Measurements from ENCODE around the gene OSBPL1A. TPM values are rescaled to one million over a fixed set of nuclear protein-coding genes. Genes with fewer than 3 reads are reported as not detected.
A peak's percentile ranks its signal among the peaks of the same experiment; 100 is the strongest.

The OSBPL1A gene
- total and polyA plus RNA-seq, 2 of the 8 experiments (the other 6 are each of a cell fraction or from before 2014, with no cell fraction given): 53.2 to 74.9 TPM

DNA sequence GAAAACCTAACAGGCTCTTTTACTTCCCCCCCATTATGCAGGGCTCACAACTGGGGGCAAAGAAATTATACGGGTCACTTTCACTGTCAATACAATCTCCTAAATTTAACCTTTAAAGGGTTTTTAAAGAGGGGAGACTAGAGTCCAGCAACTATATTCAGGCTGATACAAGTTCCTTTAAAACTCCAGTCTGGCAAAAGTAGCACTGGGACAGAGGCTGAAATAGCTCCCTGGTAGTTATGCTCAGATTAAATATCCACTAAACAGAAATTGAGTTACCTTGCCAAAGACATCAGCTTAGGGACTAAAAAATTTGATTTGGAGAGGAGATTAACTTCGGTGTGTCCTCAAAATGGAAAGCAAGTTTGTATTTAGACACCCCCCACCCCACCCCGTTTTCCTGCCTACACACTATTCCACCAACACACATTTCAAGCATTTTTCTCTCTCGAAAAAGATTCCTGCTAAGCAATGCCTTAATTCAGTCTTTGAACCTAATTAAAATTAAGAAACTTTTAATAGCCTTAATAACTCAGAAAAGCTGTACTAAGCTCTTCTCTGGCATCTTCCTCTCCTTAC is 127.2 kb downstream of the OSBPL1A start:
- peak overlapping the region; percentile 75 to 90 (median 84); a peak in 7 of 8 replicates for H3K4me3 ChIP-seq (ENCODE audit: extremely low read depth in 1 of 4, insufficient read depth in 2 of 4, low read depth in 3 of 4, low read length in 4 of 4)
- peak overlapping the region; percentile 76 to 78 for H3K4me2 ChIP-seq (ENCODE audit: insufficient read depth in 1 of 2, low read depth in 2 of 2, low read length in 2 of 2)
- H2BK20ac ChIP-seq (ENCODE audit: low read length): no peak overlapping the region
- H4K5ac ChIP-seq (ENCODE audit: insufficient read length, low read depth, low read length): no peak overlapping the region
- ChIA-PET POLR2A (ENCODE audit: partially characterized antibody) (interaction anchor here (0.6 to 2.4 kb wide), 8 partner anchors 9 to 156 kb away, joined by 3 to 12 read pairs (median 4); partner anchors contain the start of genes CABYR and IMPACT), CTCF (ENCODE audit: partially characterized antibody) (interaction anchor here (0.9 to 1.6 kb wide), 3 partner anchors 10 to 218 kb away, joined by 3 to 4 read pairs (median 4); no protein-coding TSS in a partner anchor)
- no peak overlapping the region for H3K23ac ChIP-seq (ENCODE audit: insufficient read length)
- WGBS, 2 experiments (ENCODE audit: extremely low coverage in 1 of 2, insufficient coverage in 1 of 2, insufficient read length in 1 of 2, insufficient replicate concordance in 2 of 2, low coverage in 1 of 2, low lambda C conversion rate in 2 of 2, missing lambda C conversion rate in 1 of 2): 31% methylated on average over 4 of the region's 4 CpGs; no CpG with 5 or more reads in 1 of the 2 experiments
- no peak for DNase-seq (ENCODE audit: low read depth in 1 of 2, low spot score in 2 of 2)
- peak overlapping the region in 1 of 4 experiments; percentile 87; a peak in 2 of 7 replicates for H3K9ac ChIP-seq (replicated peaks in 1 of 4; ENCODE audit: extremely low read depth in 1 of 4, low read depth in 3 of 4, low read length in 3 of 4)
- no peaks in the 10 kb centered on the region for H3K36me3 ChIP-seq (ENCODE audit: control insufficient read depth in 2 of 4, insufficient read depth in 4 of 4, low read length in 3 of 4)
- H3K4me1 ChIP-seq (replicated peaks in 1 of 4; ENCODE audit: control insufficient read depth in 3 of 4, insufficient read depth in 4 of 4, low read length in 3 of 4): peaks cover 2 to 16% (median 10%) of the 10 kb centered on the region in 4 experiments; a peak in 5 of 7 replicates
- peaks cover 9% of the 10 kb centered on the region for H3K23me2 ChIP-seq (ENCODE audit: low read depth, low read length)
- no peaks in the 10 kb centered on the region for H4K20me1 ChIP-seq (replicated peaks in 1 of 2; ENCODE audit: control insufficient read depth in 1 of 2, insufficient read depth in 2 of 2, low read length in 2 of 2)
- peaks cover 0 to 42% of the 10 kb centered on the region in 2 experiments; a peak in 3 of 4 replicates for H3K79me2 ChIP-seq (ENCODE audit: control insufficient read depth in 1 of 2, insufficient read depth in 2 of 2, low read length in 2 of 2)
- no peaks in the 10 kb centered on the region for H3K9me3 ChIP-seq (ENCODE audit: insufficient read depth in 2 of 2, low read depth in 1 of 2, low read length in 1 of 2)
- no peak overlapping the region for H3K14ac ChIP-seq (ENCODE audit: insufficient read length)
- no peak overlapping the region for H2AK5ac ChIP-seq (ENCODE audit: low read depth, low read length)
- no peak overlapping the region for H2BK12ac ChIP-seq (ENCODE audit: low read depth, low read length)
- no peaks in the 10 kb centered on the region for H3K27me3 ChIP-seq (replicated peaks in 1 of 4; ENCODE audit: control insufficient read depth in 3 of 4, extremely low read depth in 1 of 4, insufficient read depth in 3 of 4, low read length in 3 of 4)
- H3K4ac ChIP-seq (replicated peaks; ENCODE audit: insufficient read length, low read depth, low read length): no peak overlapping the region
- no peak overlapping the region for H2BK120ac ChIP-seq (replicated peaks; ENCODE audit: low read depth, low read length)
- no peak overlapping the region; the same call in 1 of the 2 replicates for H3K18ac ChIP-seq (ENCODE audit: extremely low read depth, low read length)
- H3K79me1 ChIP-seq (ENCODE audit: low read depth, low read length): peaks cover 6% of the 10 kb centered on the region
- H4K91ac ChIP-seq (replicated peaks; ENCODE audit: insufficient read length, low read length): no peak overlapping the region
- no peak for TF ChIP-seq ASH2L (IDR thresholded peaks at IDR 0.05; ENCODE audit: low read length)
- no peak for TF ChIP-seq BRCA1 (IDR thresholded peaks at IDR 0.05; ENCODE audit: low read depth, low read length)
- no peak for TF ChIP-seq CTBP2 (IDR thresholded peaks at IDR 0.05; ENCODE audit: borderline replicate concordance, insufficient read depth, insufficient read length, low read length)
- TF ChIP-seq, protein P1, sequence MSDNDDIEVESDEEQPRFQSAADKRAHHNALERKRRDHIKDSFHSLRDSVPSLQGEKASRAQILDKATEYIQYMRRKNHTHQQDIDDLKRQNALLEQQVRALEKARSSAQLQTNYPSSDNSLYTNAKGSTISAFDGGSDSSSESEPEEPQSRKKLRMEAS (IDR thresholded peaks at IDR 0.05): no peak
- TF ChIP-seq JUN (IDR thresholded peaks at IDR 0.05; ENCODE audit: low read depth, low read length): no peak
- no peak for TF ChIP-seq TBP (IDR thresholded peaks at IDR 0.05; ENCODE audit: low read depth, low read length)
- TF ChIP-seq SRF (IDR thresholded peaks at IDR 0.05; ENCODE audit: low read depth, low read length): no peak
- TF ChIP-seq MAFK (IDR thresholded peaks at IDR 0.05; ENCODE audit: low read depth, low read length): no peak
- no peak for TF ChIP-seq SP4 (IDR thresholded peaks at IDR 0.05; ENCODE audit: low read length)
- TF ChIP-seq FOSL1 (IDR thresholded peaks at IDR 0.05; ENCODE audit: insufficient read depth, low read depth, low read length): no peak
- TF ChIP-seq CBX5 (IDR thresholded peaks at IDR 0.05; ENCODE audit: low read depth, low read length): no peak
- H2BK15ac ChIP-seq (ENCODE audit: low read length): no peak overlapping the region
- no peak overlapping the region for H3K56ac ChIP-seq (replicated peaks; ENCODE audit: insufficient read length, low read depth, low read length)
- H2AFZ ChIP-seq (ENCODE audit: low read length): 0 out of 2 replicates have a peak overlapping the region, but pooled peaks have one; percentile 54
- FAIRE-seq: no peak
- no peak overlapping the region for H2BK5ac ChIP-seq (ENCODE audit: low read depth, low read length)
- no peak overlapping the region for H4K8ac ChIP-seq (ENCODE audit: extremely low read depth, insufficient read depth, low read length)
- H3K27ac ChIP-seq (ENCODE audit: low read depth, low read length): no peak overlapping the region
